Tibial artery (tissue), 4 donors: ENCODE results near the gene SCAND1.
"Not testable (repeated sequence)": the region's sequence is repeated elsewhere in the genome, so short reads cannot be mapped to it uniquely, and the experiment has no call there.

Source experiments
- DNase-seq, 2 donors: peaks; one replicate each; pipeline ENCODE4 v3.0.0-alpha.2; 2019
- H3K27ac ChIP-seq, 2 donors: fragments of 200-600 bp; sonication (generic) in 1 of 2; 1 replicate in 1 of 2; 2 replicates in 1 of 2; pipeline ENCODE4 v1.5.1; 2018 to 2019; ENCODE audit warnings: mild to moderate bottlenecking in 1 of 2
- H3K27me3 ChIP-seq, 2 donors: fragments of 200-600 bp; sonication (generic) in 1 of 2; one replicate each; pipeline versions ENCODE4 v1.5.1 to v1.6.0; 2016 to 2019
- H3K36me3 ChIP-seq, 3 donors: fragments of 200-600 bp; sonication (generic) in 2 of 3; one replicate each; pipeline ENCODE4 v1.5.1; 2016 to 2019; ENCODE audit warnings: mild to moderate bottlenecking in 2 of 3
- H3K4me1 ChIP-seq, 4 donors: fragments of 200-600 bp; sonication (generic) in 2 of 4; 1 replicate in 3 of 4; 2 replicates in 1 of 4; pipeline ENCODE4 v1.5.1; 2016 to 2019
- H3K4me3 ChIP-seq, 2 donors: fragments of 200-600 bp; sonication (generic) in 1 of 2; 1 replicate in 1 of 2; 2 replicates in 1 of 2; pipeline ENCODE4 v1.5.1; 2018 to 2019; ENCODE audit warnings: mild to moderate bottlenecking in 2 of 2
- H3K9me3 ChIP-seq, 3 donors: fragments of 200-600 bp; sonication (generic) in 1 of 3; one replicate each; pipeline ENCODE4 v1.5.1; 2016 to 2019
- CTCF ChIP-seq, 2 experiments: fragments of 200-600 bp in 1 of 2; fragments of 450-650 bp in 1 of 2; IDR thresholded peaks; one replicate each; pipeline ENCODE4 v1.5.1; 2017 to 2019; ENCODE audit warnings: antibody characterized with exemption in 2 of 2, mild to moderate bottlenecking in 1 of 2, moderate library complexity in 1 of 2
- intact Hi-C: fragments of 100-400 bp; cut with DNase I; formaldehyde crosslinking; loops from one replicate; pipeline ENCODE4 v1.15.0; 2023; ENCODE audit warnings: low total_unique reads

The SCAND1 gene

GRCh38 chr20:35972462-35972861 is 18.2 kb upstream of the SCAND1 start:
- Histone ChIP-seq H3K27me3 (no peaks in the 10 kb centered on the region), H3K27ac (no peak overlapping the region), H3K36me3 (no peaks in the 10 kb centered on the region), H3K9me3 (no peaks in the 10 kb centered on the region), H3K4me3 (no peak overlapping the region), H3K4me1 (no peaks in the 10 kb centered on the region)
- DNase-seq, result no peak
- TF ChIP-seq CTCF (IDR thresholded peaks at IDR 0.05), result no peak
- intact Hi-C loops, result no loop called here

GRCh38 chr20:35971981-35972380 is 17.7 kb upstream of the SCAND1 start:
- no peaks in the 10 kb centered on the region for H3K36me3 ChIP-seq
- no peak overlapping the region for H3K4me3 ChIP-seq
- no peaks in the 10 kb centered on the region for H3K4me1 ChIP-seq
- no peak overlapping the region for H3K27ac ChIP-seq
- intact Hi-C loops, result no loop called here
- DNase-seq, result no peak
- TF ChIP-seq CTCF (IDR thresholded peaks at IDR 0.05), result no peak
- H3K27me3 ChIP-seq, result no peaks in the 10 kb centered on the region
- no peaks in the 10 kb centered on the region for H3K9me3 ChIP-seq

GRCh38 chr20:35968930-35969329 is 14.6 kb upstream of the SCAND1 start:
- intact Hi-C loops, result no loop called here
- Histone ChIP-seq H3K36me3 (no peaks in the 10 kb centered on the region), H3K4me1 (no peaks in the 10 kb centered on the region), H3K27ac (no peak overlapping the region), H3K4me3 (no peak overlapping the region), H3K27me3 (no peaks in the 10 kb centered on the region), H3K9me3 (no peaks in the 10 kb centered on the region)
- TF ChIP-seq CTCF (IDR thresholded peaks at IDR 0.05), result no peak
- no peak for DNase-seq

- Histone ChIP-seq H3K27me3 (no peaks in the 10 kb centered on the region), H3K9me3 (no peaks in the 10 kb centered on the region), H3K27ac (no peak within 1 kb of the TSS), H3K4me1 (no peaks in the 10 kb centered on the region), H3K36me3 (no peaks in the 10 kb centered on the region), H3K4me3 (no peak within 1 kb of the TSS)
- intact Hi-C loops, result no loop called here
- DNase-seq, result no peak
- no peak for TF ChIP-seq CTCF (IDR thresholded peaks at IDR 0.05)
Observed at GRCh38 chr20:35967979-35968640, 13.8 kb upstream of the SCAND1 start, which contains the start of gene CNBD2. CNBD2 (plus strand) TSS chr20:35968590; CDS start chr20:35968763, 173 bp downstream.

GRCh38 chr20:35963878-35964277 is 9.6 kb upstream of the SCAND1 start:
- no peak for TF ChIP-seq CTCF (IDR thresholded peaks at IDR 0.05)
- Histone ChIP-seq H3K27me3 (no peaks in the 10 kb centered on the region), H3K9me3 (no peaks in the 10 kb centered on the region), H3K27ac (no peak overlapping the region), H3K4me3 (no peak overlapping the region), H3K4me1 (no peaks in the 10 kb centered on the region), H3K36me3 (no peaks in the 10 kb centered on the region)
- intact Hi-C loops, result no loop called here
- no peak for DNase-seq

- H3K27ac ChIP-seq, H3K36me3 ChIP-seq, DNase-seq, H3K27me3 ChIP-seq, H3K4me1 ChIP-seq, intact Hi-C loops, H3K9me3 ChIP-seq, H3K4me3 ChIP-seq: not testable (repeated sequence)
Observed at GRCh38 chr20:35959291-35959690, 5.0 kb upstream of the SCAND1 start.
